Mesodermal cell (in vitro differentiated cells): ENCODE measurements around the gene AK9.
"Not testable (repeated sequence)": the region's sequence is repeated elsewhere in the genome, so short reads cannot be mapped to it uniquely, and the experiment has no call there.

Experiments
- H3K27ac ChIP-seq: 2 replicates; pipeline ENCODE4 v1.7.0; 2013; ENCODE audit warnings: mild to moderate bottlenecking, low read depth, low read length, moderate library complexity; ENCODE audit not compliant: severe bottlenecking
- H3K36me3 ChIP-seq: 2 replicates; pipeline ENCODE4 v1.7.1; 2013; ENCODE audit warnings: mild to moderate bottlenecking, low read length, moderate library complexity; ENCODE audit not compliant: control insufficient read depth, insufficient read depth
- H3K4me1 ChIP-seq: one replicate; pipeline ENCODE4 v1.7.1; 2013; ENCODE audit warnings: mild to moderate bottlenecking, low read length; ENCODE audit not compliant: insufficient read depth, control insufficient read depth, poor library complexity, severe bottlenecking
- H3K4me3 ChIP-seq: 2 replicates; pipeline ENCODE4 v1.7.0; 2013; ENCODE audit warnings: low read length, control low read depth, mild to moderate bottlenecking; ENCODE audit not compliant: insufficient read depth, poor library complexity, severe bottlenecking; ENCODE audit errors: extremely low read depth
- H3K9me3 ChIP-seq: 2 replicates; pipeline ENCODE4 v1.7.1; 2013; ENCODE audit warnings: mild to moderate bottlenecking, low read length, moderate library complexity; ENCODE audit not compliant: control insufficient read depth
- WGBS, 2 experiments: methylation state at CpG; one replicate each; pipeline ENCODE4 v1.1.5; 2013; ENCODE audit warnings: missing lambda C conversion rate in 2 of 2; ENCODE audit not compliant: insufficient coverage in 2 of 2; 5-methylcytosine and 5-hydroxymethylcytosine counted together

Gene AK9

GRCh38 chr6:109696355-109696754 is 5.4 kb upstream of the AK9 start:
- Histone ChIP-seq H3K27ac (no peak overlapping the region), H3K36me3 (no peaks in the 10 kb centered on the region), H3K4me1 (no peaks in the 10 kb centered on the region), H3K4me3 (no peak overlapping the region), H3K9me3 (no peaks in the 10 kb centered on the region)
- 73 to 93% methylated on average over 2 to 3 of the region's 5 CpGs for WGBS, 2 experiments

GRCh38 chr6:109695468-109695867 is 4.5 kb upstream of the AK9 start:
- no peaks in the 10 kb centered on the region for H3K4me1 ChIP-seq
- WGBS, 2 experiments, result 50 to 80% methylated on average over 1 to 2 of the region's 4 CpGs
- no peak overlapping the region for H3K4me3 ChIP-seq

GRCh38 chr6:109693111-109693510 is 2.1 kb upstream of the AK9 start:
- H3K27ac ChIP-seq, result no peak overlapping the region
- H3K36me3 ChIP-seq, result no peaks in the 10 kb centered on the region
- H3K4me1 ChIP-seq, result no peaks in the 10 kb centered on the region
- H3K9me3 ChIP-seq, result no peaks in the 10 kb centered on the region
- H3K4me3 ChIP-seq, result no peak overlapping the region

More at GRCh38 chr6:109695468-109695867, 4.5 kb upstream of the AK9 start:
- no peaks in the 10 kb centered on the region for H3K9me3 ChIP-seq
- H3K36me3 ChIP-seq, result no peaks in the 10 kb centered on the region
- H3K27ac ChIP-seq, result no peak overlapping the region

- WGBS, 2 experiments, result 1% methylated on average over 15 of the region's 24 CpGs
- peak overlapping the region; percentile 84 for H3K4me3 ChIP-seq
- no peaks in the 10 kb centered on the region for H3K4me1 ChIP-seq
Measured at GRCh38 chr6:109690373-109690736, 647 bp downstream of the AK9 start.

GRCh38 chr6:109687271-109687761 is 3.7 kb downstream of the AK9 start:
- no peak overlapping the region for H3K27ac ChIP-seq
- H3K9me3 ChIP-seq, result no peaks in the 10 kb centered on the region
- WGBS, 2 experiments, result 80% methylated on average over 1 to 2 of the region's 2 CpGs
- H3K36me3 ChIP-seq, result no peaks in the 10 kb centered on the region
- no peak overlapping the region for H3K4me3 ChIP-seq
- no peaks in the 10 kb centered on the region for H3K4me1 ChIP-seq

More at GRCh38 chr6:109690373-109690736, 647 bp downstream of the AK9 start:
- H3K9me3 ChIP-seq, result no peaks in the 10 kb centered on the region
- peak overlapping the region; percentile 68 for H3K27ac ChIP-seq
- no peaks in the 10 kb centered on the region for H3K36me3 ChIP-seq

- Histone ChIP-seq H3K27ac (no peak overlapping the region), H3K9me3 (no peaks in the 10 kb centered on the region), H3K36me3 (no peaks in the 10 kb centered on the region), H3K4me3 (no peak overlapping the region), H3K4me1 (no peaks in the 10 kb centered on the region)
- 88 to 100% methylated on average over 1 of the region's 1 CpG for WGBS, 2 experiments
Measured at GRCh38 chr6:109686566-109687265, 4.3 kb downstream of the AK9 start.

GRCh38 chr6:109678661-109679505 is 12.1 kb downstream of the AK9 start:
- H3K4me1 ChIP-seq, H3K9me3 ChIP-seq, H3K36me3 ChIP-seq, H3K4me3 ChIP-seq: not testable (repeated sequence)
- peak overlapping the region; percentile 66 for H3K27ac ChIP-seq
- WGBS, 2 experiments, result 64 to 66% methylated on average over 5 to 10 of the region's 15 CpGs

DNA sequence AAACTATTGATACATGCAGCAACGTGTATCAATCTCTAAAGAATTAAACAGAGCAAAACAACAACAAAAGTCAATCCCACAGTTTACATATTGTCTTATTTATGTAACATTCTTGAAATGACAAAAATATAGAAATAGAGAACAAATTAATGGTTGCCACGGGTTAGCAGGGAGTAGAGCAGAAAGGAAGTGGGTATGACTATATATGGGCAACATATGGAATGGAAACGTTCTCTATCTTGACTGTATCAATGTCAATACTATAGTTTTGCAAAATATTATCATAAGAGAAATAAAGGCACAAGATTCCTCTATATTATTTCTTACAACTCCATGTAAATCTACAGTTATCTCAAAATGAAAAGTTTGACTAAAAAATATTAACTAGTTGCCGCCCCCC is 12.8 kb downstream of the AK9 start:
- no peak overlapping the region for H3K27ac ChIP-seq
- no peaks in the 10 kb centered on the region for H3K36me3 ChIP-seq
- H3K4me3 ChIP-seq, result no peak overlapping the region
- 67 to 80% methylated on average over 1 of the region's 4 CpGs for WGBS, 2 experiments
- H3K9me3 ChIP-seq, result no peaks in the 10 kb centered on the region
- peaks cover 6% of the 10 kb centered on the region for H3K4me1 ChIP-seq

DNA sequence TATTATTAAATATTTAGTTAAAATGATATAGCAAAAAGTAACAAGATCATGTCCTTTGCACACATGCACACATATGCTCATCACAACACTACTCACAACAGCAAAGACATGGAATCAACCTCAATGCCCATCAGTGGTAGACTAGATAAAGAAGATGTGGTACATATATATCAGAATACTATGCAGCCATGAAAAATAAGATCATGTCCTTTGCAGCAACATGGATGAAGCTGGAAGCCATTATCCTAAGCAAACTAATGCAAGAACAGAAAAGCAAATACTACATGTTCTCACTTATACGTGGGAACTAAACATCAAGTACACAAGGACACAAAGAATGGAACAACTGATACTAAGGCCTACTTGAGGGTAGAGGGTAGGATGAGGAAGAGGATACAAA is 14.3 kb downstream of the AK9 start:
- H3K36me3 ChIP-seq, result no peaks in the 10 kb centered on the region
- H3K27ac ChIP-seq, result no peak overlapping the region
- no CpG with 5 or more reads among the region's 1 CpG for WGBS, 2 experiments
- no peak overlapping the region for H3K4me3 ChIP-seq
- no peaks in the 10 kb centered on the region for H3K9me3 ChIP-seq
- H3K4me1 ChIP-seq, result peaks cover 11% of the 10 kb centered on the region

- Histone ChIP-seq H3K9me3 (no peaks in the 10 kb centered on the region), H3K4me1 (peaks cover 12% of the 10 kb centered on the region), H3K36me3 (no peaks in the 10 kb centered on the region), H3K27ac (no peak overlapping the region), H3K4me3 (no peak overlapping the region)
Measured at GRCh38 chr6:109672839-109673238, 18.2 kb downstream of the AK9 start.

DNA sequence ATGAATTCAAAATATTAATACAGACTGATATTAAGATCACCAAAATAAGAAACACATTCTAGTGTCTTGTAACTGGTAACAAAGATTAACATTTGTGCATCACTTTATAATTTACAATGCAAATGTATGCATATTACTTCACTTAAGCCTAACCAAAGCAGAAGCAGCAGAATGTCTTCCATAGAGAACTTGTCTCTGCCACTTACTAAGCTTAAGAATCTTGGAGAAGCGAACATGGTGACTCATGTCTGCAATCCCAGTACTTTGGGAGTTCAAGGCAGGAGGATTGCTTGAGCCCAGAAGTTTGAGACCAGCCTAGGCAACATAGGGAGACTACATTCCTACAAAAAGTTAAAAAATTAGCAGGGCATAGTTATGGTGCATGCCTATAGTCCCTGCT is 18.8 kb downstream of the AK9 start:
- Histone ChIP-seq H3K9me3 (no peaks in the 10 kb centered on the region), H3K4me3 (no peak overlapping the region), H3K27ac (no peak overlapping the region), H3K4me1 (peaks cover 12% of the 10 kb centered on the region), H3K36me3 (no peaks in the 10 kb centered on the region)
- 71 to 86% methylated on average over 1 of the region's 1 CpG for WGBS, 2 experiments
